GM10248 (cell line): Measurements from ENCODE around the gene PLEKHA5.
"Not testable (repeated sequence)": the region's sequence is repeated elsewhere in the genome, so short reads cannot be mapped to it uniquely, and the experiment has no call there.

Experiments used
- CTCF ChIA-PET: fragments of 300-600 bp; sonication (Branson Sonifier 250); formaldehyde crosslinking; extraction: SDS; loops from one replicate; lab custom pipeline; 2021; ENCODE audit warnings: antibody characterized with exemption; lab: Yijun Ruan, JAX
- POLR2A ChIA-PET: fragments of 350-650 bp; sonication (Branson Sonifier 250); formaldehyde crosslinking; extraction: SDS; loops from one replicate; lab custom pipeline; 2020; ENCODE audit warnings: antibody characterized with exemption; lab: Yijun Ruan, JAX
- DNase-seq: peaks from one replicate; pipeline ENCODE4 v3.0.0; 2012; ENCODE audit errors: extremely low spot score
- CTCF ChIP-seq: IDR thresholded peaks from 2 replicates; pipeline ENCODE4 v1.5.1; 2012; ENCODE audit warnings: mild to moderate bottlenecking, low read depth; ENCODE audit errors: extremely low read depth, missing control alignments, control extremely low read depth

The PLEKHA5 gene

GRCh38 chr12:19169222-19169621, 39.7 kb downstream of the PLEKHA5 start:
- DNase-seq = no peak
- POLR2A ChIA-PET = no interaction called here
- CTCF ChIA-PET = no interaction called here
- no peak for TF ChIP-seq CTCF

GRCh38 chr12:19170286-19170685, 40.8 kb downstream of the PLEKHA5 start:
- DNase-seq, POLR2A ChIA-PET: not testable (repeated sequence)
- CTCF ChIA-PET = interaction anchor here (1.6 to 1.9 kb wide), 2 partner anchors 9 to 16 kb away, joined by 4 to 10 read pairs; no protein-coding TSS in a partner anchor

GRCh38 chr12:19171731-19172130, 42.2 kb downstream of the PLEKHA5 start:
- CTCF ChIA-PET = interaction anchor here (1.6 to 1.9 kb wide), 2 partner anchors 11 to 15 kb away, joined by 4 to 10 read pairs; no protein-coding TSS in a partner anchor

GRCh38 chr12:19177754-19178153, 48.2 kb downstream of the PLEKHA5 start:
- POLR2A ChIA-PET = interaction anchor here (0.6 kb wide), 1 partner anchor 22 kb away, joined by 3 read pairs; no protein-coding TSS in a partner anchor
- no peak for TF ChIP-seq CTCF
- no peak for DNase-seq
- CTCF ChIA-PET = interaction anchor here (1.6 kb wide), 1 partner anchor 9 kb away, joined by 5 read pairs; no protein-coding TSS in a partner anchor

More at GRCh38 chr12:19171731-19172130, 42.2 kb downstream of the PLEKHA5 start:
- TF ChIP-seq CTCF = no peak
- POLR2A ChIA-PET = no interaction called here
- DNase-seq = no peak

GRCh38 chr12:19179986-19180385, 50.5 kb downstream of the PLEKHA5 start:
- DNase-seq = no peak
- TF ChIP-seq CTCF = no peak
- CTCF ChIA-PET = no interaction called here
- POLR2A ChIA-PET = no interaction called here

- ChIA-PET CTCF (no interaction called here), POLR2A (no interaction called here)
- DNase-seq = no peak
- no peak for TF ChIP-seq CTCF
Measured at GRCh38 chr12:19181666-19182426, 52.3 kb downstream of the PLEKHA5 start.
